HUDEP-2 (cell line): Measurements from ENCODE around the gene DNMT1.

Source experiments
- DNase-seq, 76 experiments: peaks; one replicate each; lab custom pipeline; 2025; ENCODE audit not compliant: unreplicated experiment in 76 of 76; lab: John Stamatoyannopoulos, UW

The DNMT1 gene

DNA sequence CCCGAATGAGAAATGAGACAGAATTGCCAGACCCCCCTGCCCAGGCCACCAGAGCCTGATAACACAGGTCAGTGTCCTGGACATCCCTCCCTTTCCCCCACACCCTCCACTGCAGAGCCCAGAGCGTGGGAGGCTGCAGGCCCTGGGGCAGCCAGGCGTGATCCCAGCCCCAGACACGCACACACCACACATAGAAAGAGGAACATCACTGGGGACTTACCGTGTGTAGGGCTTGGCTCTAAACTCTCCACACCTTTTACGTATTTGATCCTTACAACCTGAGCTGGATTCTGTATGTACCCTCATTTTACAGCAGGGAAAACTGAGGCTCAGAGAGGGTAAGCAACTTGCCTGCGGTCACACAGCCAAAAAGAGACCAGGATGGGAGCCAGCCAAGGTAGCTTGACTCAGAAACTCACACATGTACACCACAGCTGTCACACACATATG is 91.9 kb downstream of the DNMT1 start:
- peak in 6 of 76 experiments; percentile 21 to 43 (median 31) for DNase-seq

DNA sequence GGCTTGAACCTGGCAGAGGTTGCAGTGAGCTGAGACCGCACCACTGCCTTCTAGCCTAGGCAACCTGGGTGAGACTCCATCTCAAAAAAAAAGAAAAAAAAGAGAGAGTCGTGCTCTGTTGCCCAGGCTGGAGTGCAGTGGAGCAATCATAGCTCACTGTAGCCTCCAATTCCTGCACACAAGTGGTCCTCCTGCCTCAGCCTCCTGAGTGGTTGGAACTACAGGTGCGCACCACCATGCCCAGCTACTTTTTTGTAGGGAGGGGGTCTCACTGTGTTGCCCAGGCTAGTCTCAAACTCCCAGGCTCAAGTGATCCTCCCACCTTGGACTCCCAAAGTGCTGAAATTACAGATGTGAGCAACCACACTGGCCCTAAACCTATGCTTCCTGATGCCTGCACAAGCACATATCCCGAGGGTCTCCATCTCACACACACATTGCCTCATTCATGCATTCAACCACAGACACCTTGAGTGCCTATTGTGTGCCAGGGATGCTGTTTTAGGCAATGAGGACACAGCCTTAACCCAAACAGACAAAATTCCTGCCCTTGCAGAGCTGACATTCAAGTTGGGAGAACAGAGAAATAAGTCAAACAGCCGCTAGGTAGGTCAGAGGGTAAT is 94.5 kb downstream of the DNMT1 start:
- no peak for DNase-seq

DNA sequence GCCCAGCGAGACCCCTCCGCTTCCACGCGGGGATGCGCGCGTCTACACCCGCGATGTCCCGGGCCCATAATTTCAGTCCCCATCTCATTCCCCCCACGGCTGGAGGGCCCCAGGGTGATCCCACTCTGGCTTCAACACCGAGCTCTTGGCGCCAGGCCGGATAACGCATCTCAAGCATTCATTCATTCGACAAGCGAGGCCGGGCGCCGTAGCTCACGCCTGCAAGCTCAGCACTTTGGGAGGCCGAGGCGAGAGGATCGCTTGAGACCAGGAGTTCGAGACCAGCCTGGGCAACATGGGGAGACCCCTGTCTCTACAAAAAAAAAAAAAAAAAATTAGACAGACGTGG is 98.2 kb downstream of the DNMT1 start:
- DNase-seq = peak in 2 of 76 experiments; percentile 52 to 70

DNA sequence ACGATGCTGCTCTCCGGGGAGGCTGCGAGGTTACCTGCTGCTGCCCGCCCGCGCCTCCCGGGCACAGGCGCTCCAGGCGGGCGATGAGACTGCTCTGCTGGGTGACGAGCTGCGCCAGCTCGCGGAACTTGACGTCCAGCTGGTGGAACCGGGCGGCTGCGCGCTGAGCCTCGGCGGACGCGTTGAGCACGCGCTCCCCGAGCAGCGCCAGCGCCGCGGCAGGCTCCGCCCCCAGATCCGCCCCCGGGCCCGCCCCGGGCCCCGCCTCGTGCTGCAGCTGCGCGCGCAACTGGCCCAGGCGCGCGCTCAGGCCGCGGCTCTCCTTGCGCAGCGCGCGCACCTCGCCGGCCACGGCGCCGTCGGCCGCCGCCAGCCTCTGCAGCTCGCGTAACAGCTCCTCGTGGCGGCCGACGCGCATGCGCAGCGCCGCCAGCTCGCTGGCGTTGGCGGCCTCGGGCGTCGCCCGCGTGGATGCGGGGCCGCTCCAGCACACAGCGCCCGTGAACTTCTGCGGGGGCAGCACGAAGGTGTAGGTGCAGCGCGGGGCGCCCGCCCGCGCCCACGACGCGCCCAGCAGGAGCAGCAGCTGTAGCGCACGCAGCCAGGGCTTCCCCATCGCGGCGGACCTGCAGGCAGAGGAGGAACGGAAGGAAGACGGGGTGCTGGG is 98.7 kb downstream of the DNMT1 start:
- DNase-seq = peak in 74 of 76 experiments; percentile 58 to 98 (median 92)

DNA sequence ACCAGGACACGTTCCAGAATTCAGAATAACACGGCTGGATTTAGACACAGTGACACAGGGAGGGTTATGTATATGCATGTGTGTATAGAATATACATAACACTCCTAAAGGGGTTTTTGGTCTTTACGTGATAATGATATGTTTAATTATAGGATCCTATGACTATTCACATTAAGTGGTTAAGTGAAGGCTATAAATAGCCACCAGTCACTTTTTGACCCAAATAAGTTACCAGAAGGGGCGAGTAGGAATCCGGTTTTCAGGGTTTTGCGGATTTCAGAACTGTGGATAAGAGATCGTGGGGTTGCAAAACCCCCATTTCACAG is 99.2 kb downstream of the DNMT1 start:
- DNase-seq = peak in 1 of 76 experiments; percentile 15

GRCh38 chr19:10093295-10094186 is 101.2 kb downstream of the DNMT1 start:
- peak in 7 of 76 experiments; percentile 17 to 50 (median 25) for DNase-seq

DNA sequence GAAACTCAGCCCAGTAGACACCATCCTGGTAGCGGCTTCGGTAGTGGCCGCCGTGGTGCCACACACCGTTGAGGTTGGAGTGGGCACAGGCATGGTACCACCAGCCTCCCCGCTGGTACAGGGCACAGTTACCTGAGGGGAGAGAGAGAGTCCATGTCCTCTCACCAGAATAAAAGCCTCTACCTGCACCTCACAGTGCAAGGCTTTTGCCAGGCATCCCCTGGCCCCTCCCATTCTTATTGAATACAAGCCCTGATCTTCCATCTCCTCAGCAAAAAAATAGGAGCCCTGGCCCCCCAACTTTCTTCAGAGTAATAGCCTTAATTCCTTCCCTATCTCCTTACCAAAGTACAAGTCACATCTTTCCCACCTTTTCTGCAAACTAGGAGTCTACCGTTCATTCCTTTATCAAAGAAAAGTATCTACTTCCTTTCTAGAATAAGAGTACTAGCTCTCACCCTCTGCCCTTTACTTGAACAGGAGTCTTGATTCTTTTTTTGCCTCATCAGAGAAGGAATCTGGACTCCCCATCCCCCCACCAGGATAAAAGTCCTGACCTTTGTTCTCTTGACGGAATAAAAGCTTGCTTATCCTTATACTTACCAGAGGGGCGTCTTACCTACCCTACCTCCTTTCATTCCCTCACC is 102.0 kb downstream of the DNMT1 start:
- no peak for DNase-seq

GRCh38 chr19:10091895-10092641 is 102.7 kb downstream of the DNMT1 start:
- peak in 37 of 76 experiments; percentile 23 to 73 (median 40) for DNase-seq

- DNase-seq = no peak
Measured at GRCh38 chr19:10091370-10091687, 103.4 kb downstream of the DNMT1 start.

- DNase-seq = no peak
Measured at GRCh38 chr19:10089801-10090375, 104.9 kb downstream of the DNMT1 start.

- DNase-seq = no peak
Measured at GRCh38 chr19:10088949-10089554, 105.7 kb downstream of the DNMT1 start.

- no peak for DNase-seq
Measured at GRCh38 chr19:10087296-10088061, 107.3 kb downstream of the DNMT1 start.

- peak in 1 of 76 experiments; percentile 14 for DNase-seq
Measured at GRCh38 chr19:10086591-10087192, 108.1 kb downstream of the DNMT1 start.

- DNase-seq = peak in 61 of 76 experiments; percentile 13 to 81 (median 58)
Measured at GRCh38 chr19:10085641-10086590, 108.8 kb downstream of the DNMT1 start, which contains the start of gene SHFL. Gene SHFL (plus strand): TSS chr19:10086317. CDS start chr19:10086428, 111 bp downstream.

DNA sequence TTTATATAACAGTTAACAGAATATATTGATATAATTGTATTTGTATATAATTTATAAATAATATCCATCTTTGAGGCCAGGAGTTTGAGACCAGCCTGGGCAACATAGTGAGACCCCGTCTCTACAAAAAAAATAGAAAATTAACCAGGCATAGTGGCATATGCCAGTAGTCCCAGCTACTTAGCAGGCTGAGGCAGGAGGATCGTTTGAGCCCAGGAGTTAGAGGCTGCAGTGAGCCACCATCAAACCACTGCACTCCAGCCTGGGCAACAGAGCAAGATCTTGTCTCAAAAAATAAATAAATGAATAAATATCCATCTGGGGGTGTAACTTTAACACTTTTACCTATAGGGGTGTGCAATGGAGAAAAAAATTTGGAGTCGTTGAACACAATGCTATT is 110.0 kb downstream of the DNMT1 start:
- DNase-seq = no peak

- no peak for DNase-seq
Measured at GRCh38 chr19:10083911-10084310, 110.8 kb downstream of the DNMT1 start.
